Measurements from ENCODE around the gene TMEM120B. TPM values are rescaled to one million over a fixed set of nuclear protein-coding genes. Genes with fewer than 3 reads are reported as not detected.
A peak's percentile ranks its signal among the peaks of the same experiment; 100 is the strongest.

The TMEM120B gene
- total and polyA plus RNA-seq, 2 of the 13 experiments (the other 11 are each of a cell fraction or from before 2014, with no cell fraction given), result 7.1 to 12.9 TPM

DNA sequence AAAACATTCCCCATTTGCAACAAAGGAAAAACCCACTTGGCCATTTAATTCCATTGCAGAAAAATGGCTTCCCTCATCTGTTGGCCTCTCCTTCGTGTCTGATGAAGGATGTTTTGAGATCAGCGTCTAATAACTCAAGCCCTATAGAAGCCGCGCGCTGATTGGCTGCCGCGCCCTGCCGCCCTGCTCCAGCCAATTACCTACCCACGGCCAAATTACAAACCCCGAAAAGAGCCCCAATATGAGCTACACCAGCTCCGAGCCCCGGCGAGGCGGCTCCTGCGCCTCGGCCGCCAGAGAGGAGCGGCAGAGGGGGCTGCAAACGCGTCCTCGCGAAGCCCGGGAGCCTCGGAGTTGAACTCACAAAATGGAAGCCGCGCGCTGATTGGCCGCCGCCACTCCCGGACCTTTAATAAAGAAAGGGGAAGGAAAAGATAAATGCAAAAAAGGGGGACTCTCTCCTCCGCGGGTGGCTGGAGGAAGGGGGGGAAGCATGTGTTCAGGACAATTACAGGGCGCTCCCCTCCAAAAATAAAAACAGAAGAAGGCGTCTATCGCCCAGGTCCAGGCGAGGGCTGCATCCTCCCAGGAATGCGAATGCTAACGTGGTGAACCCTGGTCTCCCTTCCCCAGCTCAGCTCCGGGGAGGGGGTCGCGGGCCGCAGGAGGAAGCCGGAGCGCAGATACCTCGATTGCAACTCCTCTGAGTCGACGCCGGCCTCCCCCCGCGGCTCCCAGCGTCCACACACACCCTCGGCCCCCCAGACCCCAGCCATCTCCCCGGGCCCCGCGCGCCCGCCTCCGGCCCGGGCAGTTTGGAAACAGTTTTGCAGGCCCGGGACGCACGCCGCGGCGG lies 90.5 kb downstream of the TMEM120B start (continued):
- TF ChIP-seq, protein P1, sequence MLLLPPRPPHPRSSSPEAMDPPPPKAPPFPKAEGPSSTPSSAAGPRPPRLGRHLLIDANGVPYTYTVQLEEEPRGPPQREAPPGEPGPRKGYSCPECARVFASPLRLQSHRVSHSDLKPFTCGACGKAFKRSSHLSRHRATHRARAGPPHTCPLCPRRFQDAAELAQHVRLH (CRISPR knock-in tag; IDR thresholded peaks at IDR 0.05; ENCODE audit: borderline replicate concordance, low read depth), result peak; percentile 62; the same call in 1 of the 2 replicates
- TF ChIP-seq, protein P2, sequence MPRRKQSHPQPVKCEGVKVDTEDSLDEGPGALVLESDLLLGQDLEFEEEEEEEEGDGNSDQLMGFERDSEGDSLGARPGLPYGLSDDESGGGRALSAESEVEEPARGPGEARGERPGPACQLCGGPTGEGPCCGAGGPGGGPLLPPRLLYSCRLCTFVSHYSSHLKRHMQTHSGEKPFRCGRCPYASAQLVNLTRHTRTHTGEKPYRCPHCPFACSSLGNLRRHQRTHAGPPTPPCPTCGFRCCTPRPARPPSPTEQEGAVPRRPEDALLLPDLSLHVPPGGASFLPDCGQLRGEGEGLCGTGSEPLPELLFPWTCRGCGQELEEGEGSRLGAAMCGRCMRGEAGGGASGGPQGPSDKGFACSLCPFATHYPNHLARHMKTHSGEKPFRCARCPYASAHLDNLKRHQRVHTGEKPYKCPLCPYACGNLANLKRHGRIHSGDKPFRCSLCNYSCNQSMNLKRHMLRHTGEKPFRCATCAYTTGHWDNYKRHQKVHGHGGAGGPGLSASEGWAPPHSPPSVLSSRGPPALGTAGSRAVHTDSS (CRISPR knock-in tag; conservative IDR thresholded peaks at IDR 0.05), result no peak
- TF ChIP-seq SMAD1 (CRISPR knock-in tag; IDR thresholded peaks at IDR 0.05; ENCODE audit: borderline replicate concordance, low read depth), result 0 out of 2 replicates have a peak, but pooled peaks have one; percentile 48
- TF ChIP-seq TAF1 (CRISPR knock-in tag; IDR thresholded peaks at IDR 0.05), result peak; percentile 85
- 0 out of 2 replicates have a peak, but pooled peaks have one; percentile 12 for TF ChIP-seq ZNF652 (CRISPR knock-in tag; IDR thresholded peaks at IDR 0.05; ENCODE audit: borderline replicate concordance, low read depth)
- TF ChIP-seq ZBTB7B (CRISPR knock-in tag; IDR thresholded peaks at IDR 0.05), result peak; percentile 85
- TF ChIP-seq, protein P3, sequence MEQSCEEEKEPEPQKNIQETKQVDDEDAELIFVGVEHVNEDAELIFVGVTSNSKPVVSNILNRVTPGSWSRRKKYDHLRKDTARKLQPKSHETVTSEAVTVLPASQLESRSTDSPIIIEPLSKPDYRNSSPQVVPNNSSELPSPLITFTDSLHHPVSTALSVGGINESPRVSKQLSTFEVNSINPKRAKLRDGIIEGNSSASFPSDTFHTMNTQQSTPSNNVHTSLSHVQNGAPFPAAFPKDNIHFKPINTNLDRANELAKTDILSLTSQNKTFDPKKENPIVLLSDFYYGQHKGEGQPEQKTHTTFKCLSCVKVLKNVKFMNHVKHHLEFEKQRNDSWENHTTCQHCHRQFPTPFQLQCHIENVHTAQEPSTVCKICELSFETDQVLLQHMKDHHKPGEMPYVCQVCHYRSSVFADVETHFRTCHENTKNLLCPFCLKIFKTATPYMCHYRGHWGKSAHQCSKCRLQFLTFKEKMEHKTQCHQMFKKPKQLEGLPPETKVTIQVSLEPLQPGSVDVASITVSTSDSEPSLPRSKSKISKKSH (CRISPR knock-in tag; IDR thresholded peaks at IDR 0.05; ENCODE audit: borderline replicate concordance), result peak; percentile 53; the same call in 1 of the 2 replicates
- TF ChIP-seq, protein P4, sequence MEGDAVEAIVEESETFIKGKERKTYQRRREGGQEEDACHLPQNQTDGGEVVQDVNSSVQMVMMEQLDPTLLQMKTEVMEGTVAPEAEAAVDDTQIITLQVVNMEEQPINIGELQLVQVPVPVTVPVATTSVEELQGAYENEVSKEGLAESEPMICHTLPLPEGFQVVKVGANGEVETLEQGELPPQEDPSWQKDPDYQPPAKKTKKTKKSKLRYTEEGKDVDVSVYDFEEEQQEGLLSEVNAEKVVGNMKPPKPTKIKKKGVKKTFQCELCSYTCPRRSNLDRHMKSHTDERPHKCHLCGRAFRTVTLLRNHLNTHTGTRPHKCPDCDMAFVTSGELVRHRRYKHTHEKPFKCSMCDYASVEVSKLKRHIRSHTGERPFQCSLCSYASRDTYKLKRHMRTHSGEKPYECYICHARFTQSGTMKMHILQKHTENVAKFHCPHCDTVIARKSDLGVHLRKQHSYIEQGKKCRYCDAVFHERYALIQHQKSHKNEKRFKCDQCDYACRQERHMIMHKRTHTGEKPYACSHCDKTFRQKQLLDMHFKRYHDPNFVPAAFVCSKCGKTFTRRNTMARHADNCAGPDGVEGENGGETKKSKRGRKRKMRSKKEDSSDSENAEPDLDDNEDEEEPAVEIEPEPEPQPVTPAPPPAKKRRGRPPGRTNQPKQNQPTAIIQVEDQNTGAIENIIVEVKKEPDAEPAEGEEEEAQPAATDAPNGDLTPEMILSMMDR (CRISPR knock-in tag; IDR thresholded peaks at IDR 0.05), result peak; percentile 17; the same call in 1 of the 2 replicates
- TF ChIP-seq, protein P5, sequence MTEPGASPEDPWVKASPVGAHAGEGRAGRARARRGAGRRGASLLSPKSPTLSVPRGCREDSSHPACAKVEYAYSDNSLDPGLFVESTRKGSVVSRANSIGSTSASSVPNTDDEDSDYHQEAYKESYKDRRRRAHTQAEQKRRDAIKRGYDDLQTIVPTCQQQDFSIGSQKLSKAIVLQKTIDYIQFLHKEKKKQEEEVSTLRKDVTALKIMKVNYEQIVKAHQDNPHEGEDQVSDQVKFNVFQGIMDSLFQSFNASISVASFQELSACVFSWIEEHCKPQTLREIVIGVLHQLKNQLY (CRISPR knock-in tag; IDR thresholded peaks at IDR 0.05), result peak; percentile 13; the same call in 1 of the 2 replicates
- TF ChIP-seq GABPB1 (CRISPR knock-in tag; IDR thresholded peaks at IDR 0.05), result peak; percentile 72
- TF ChIP-seq ZNF850 (CRISPR knock-in tag; conservative IDR thresholded peaks at IDR 0.05), result 0 out of 2 replicates have a peak, but pooled peaks have one; percentile 14
- TF ChIP-seq, protein P6, sequence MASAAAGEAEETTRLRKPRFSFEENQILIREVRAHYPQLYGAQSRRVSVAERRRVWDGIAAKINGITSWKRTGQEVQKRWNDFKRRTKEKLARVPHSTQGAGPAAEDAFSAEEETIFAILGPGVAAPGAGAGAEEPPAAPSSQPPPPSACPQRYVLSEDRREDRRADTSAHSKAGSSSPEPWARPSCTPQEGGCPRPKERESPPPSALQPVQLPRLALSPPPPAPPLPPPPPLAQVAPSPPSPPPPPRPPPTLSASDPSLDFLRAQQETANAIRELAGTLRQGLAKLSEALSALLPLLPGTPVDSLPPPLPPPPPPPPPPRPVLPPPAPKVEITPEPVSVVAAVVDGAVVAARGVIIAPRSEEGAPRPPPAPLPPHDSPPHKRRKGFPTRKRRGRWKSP (CRISPR knock-in tag; IDR thresholded peaks at IDR 0.05), result peak; percentile 76; the same call in 1 of the 2 replicates
- TF ChIP-seq, protein P7, sequence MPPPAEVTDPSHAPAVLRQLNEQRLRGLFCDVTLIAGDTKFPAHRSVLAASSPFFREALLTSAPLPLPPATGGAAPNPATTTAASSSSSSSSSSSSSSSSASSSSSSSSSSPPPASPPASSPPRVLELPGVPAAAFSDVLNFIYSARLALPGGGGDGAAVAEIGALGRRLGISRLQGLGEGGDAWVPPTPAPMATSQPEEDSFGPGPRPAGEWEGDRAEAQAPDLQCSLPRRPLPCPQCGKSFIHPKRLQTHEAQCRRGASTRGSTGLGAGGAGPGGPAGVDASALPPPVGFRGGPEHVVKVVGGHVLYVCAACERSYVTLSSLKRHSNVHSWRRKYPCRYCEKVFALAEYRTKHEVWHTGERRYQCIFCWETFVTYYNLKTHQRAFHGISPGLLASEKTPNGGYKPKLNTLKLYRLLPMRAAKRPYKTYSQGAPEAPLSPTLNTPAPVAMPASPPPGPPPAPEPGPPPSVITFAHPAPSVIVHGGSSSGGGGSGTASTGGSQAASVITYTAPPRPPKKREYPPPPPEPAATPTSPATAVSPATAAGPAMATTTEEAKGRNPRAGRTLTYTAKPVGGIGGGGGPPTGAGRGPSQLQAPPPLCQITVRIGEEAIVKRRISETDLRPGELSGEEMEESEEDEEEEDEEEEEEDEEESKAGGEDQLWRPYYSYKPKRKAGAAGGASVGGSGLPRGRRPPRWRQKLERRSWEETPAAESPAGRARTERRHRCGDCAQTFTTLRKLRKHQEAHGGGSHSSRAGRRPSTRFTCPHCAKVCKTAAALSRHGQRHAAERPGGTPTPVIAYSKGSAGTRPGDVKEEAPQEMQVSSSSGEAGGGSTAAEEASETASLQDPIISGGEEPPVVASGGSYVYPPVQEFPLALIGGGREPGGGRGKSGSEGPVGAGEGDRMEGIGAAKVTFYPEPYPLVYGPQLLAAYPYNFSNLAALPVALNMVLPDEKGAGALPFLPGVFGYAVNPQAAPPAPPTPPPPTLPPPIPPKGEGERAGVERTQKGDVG (CRISPR knock-in tag; IDR thresholded peaks at IDR 0.05; ENCODE audit: borderline replicate concordance), result 0 out of 2 replicates have a peak, but pooled peaks have one; percentile 8
- peak; percentile 70; the same call in 1 of the 2 replicates for TF ChIP-seq ZNF430 (CRISPR knock-in tag; IDR thresholded peaks at IDR 0.05)
- TF ChIP-seq HOXA5 (CRISPR knock-in tag; IDR thresholded peaks at IDR 0.05), result peak; percentile 41; the same call in 1 of the 2 replicates
